Breast epithelium (tissue), 3 donors: ENCODE data around the gene LASP1NB.

Experiments
- CTCF ChIP-seq, 3 donors: fragments of 450-650 bp; IDR thresholded peaks; one replicate each; pipeline ENCODE4 v1.5.1; 2016 to 2017; ENCODE audit warnings: antibody characterized with exemption in 3 of 3, mild to moderate bottlenecking in 3 of 3, moderate library complexity in 3 of 3
- POLR2A ChIP-seq: fragments of 450-650 bp; IDR thresholded peaks from one replicate; pipeline ENCODE4 v1.6.1; 2016; ENCODE audit warnings: antibody characterized with exemption, mild to moderate bottlenecking, moderate library complexity
- POLR2AphosphoS5 ChIP-seq, 3 donors: sonication (generic); formaldehyde crosslinking; IDR thresholded peaks; one replicate each; pipeline ENCODE4 v1.6.1; 2017; ENCODE audit warnings: antibody characterized with exemption in 3 of 3

- TF ChIP-seq POLR2AphosphoS5 (IDR thresholded peaks at IDR 0.05), result no peak
- TF ChIP-seq CTCF (IDR thresholded peaks at IDR 0.05), result no peak
- no peak for TF ChIP-seq POLR2A
These were observed 32.8 kb upstream of the LASP1NB start for GRCh38 chr17:38892620-38893019.
